K562 (cell line): ENCODE data around the gene ZNF26. TPM values are rescaled to one million over a fixed set of nuclear protein-coding genes. Genes with fewer than 3 reads are reported as not detected.

ENCODE experiments used
- CHD7 ChIP-seq: fragments of 200-600 bp; sonication (generic); IDR thresholded peaks from one replicate; pipeline ENCODE4 v1.6.1; 2012; ENCODE audit warnings: mild to moderate bottlenecking, low read depth, low read length, inconsistent platforms
- FOSL1 ChIP-seq: fragments of 200-800 bp; sonication (Bioruptor generic); conservative IDR thresholded peaks from 2 replicates; pipeline ENCODE4 v1.6.1; 2016; ENCODE audit warnings: missing genetic modification characterization, missing compliant biosample characterization
- HBP1 ChIP-seq: fragments of 450-650 bp; formaldehyde crosslinking; IDR thresholded peaks from 2 replicates; pipeline ENCODE4 v1.4.0; 2022; ENCODE audit warnings: missing genetic modification characterization
- MAX ChIP-seq: sonication (generic); formaldehyde crosslinking; IDR thresholded peaks from 2 replicates; pipeline ENCODE4 v1.9.0; 2022; ENCODE audit warnings: mild to moderate bottlenecking, missing genetic modification reagents
- MCM5 ChIP-seq: fragments of 450-650 bp; IDR thresholded peaks from 2 replicates; pipeline ENCODE4 v1.6.1; 2016; ENCODE audit warnings: low read depth
- polyA plus RNA-seq, 8 experiments: library from polyadenylated mRNA; depleted of rRNA in 4 of 8; stranded (reverse) in 5 of 8; unstranded in 3 of 8; fragments of >200 nt; fragmentation: Nextera tagmentation in 2 of 8; fragmentation: Illumina TruSeq in 1 of 8; extraction: Ambion mirVana in 2 of 8; extraction: Trizol in 1 of 8; gene quantifications; 2 replicates each; pipeline versions ENCODE4 v1.2.1 to v1.2.3, GENCODE V29; 2011 to 2014; ENCODE audit warnings: inconsistent platforms in 1 of 8, missing spikeins in 1 of 8
- total RNA-seq, 7 experiments: library from RNA; depleted of rRNA in 6 of 7; stranded (reverse); fragments of >200 nt in 6 of 7; fragmentation: Illumina TruSeq in 2 of 7; extraction: Trizol in 2 of 7; gene quantifications; 2 replicates each; pipeline versions ENCODE4 v1.2.1 to v1.2.3, GENCODE V29; 2011 to 2021; ENCODE audit warnings: low replicate concordance in 1 of 7

ZNF26 gene
- total and polyA plus RNA-seq, 9 of the 15 experiments (the other 6 are each of a cell fraction or from before 2014, with no cell fraction given), result 1.2 to 14.1 (median 8.0) TPM

- TF ChIP-seq CHD7 (no peak), HBP1 (CRISPR knock-in tag) (no peak), MAX (CRISPR knock-in tag) (peak; percentile 97), FOSL1 (tag) (0 out of 2 replicates have a peak, but pooled peaks have one; percentile 26), MCM5 (no peak)
Measured at GRCh38 chr12:133037207-133038005, 51.2 kb downstream of the ZNF26 start, which contains the start of gene ZNF84 (continued).
